ENCODE results near the gene KCNAB2.

The KCNAB2 gene

DNA sequence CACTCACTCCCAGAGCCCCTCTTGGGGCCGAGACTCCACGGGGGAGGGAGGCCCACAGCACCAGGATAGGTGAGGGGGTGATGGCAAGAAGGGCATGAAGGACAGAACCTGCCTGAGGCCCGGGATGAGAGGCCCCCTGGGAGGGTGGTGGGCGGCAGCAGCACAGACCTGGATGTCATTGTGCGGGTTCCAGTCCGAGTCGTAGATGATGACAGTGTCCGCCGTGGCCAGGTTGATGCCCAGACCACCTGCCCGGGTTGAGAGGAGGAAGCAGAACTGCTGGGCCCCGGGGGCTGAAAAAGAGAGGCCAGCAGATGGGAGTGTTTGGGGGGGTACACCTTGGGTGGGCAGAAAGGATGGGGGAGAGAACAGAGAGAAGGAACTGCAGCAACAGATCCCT is 84.3 kb downstream of the KCNAB2 start:
- peaks cover 5% of the 10 kb centered on the region for H3K4me1 ChIP-seq (ENCODE audit: low read depth, poor library complexity, severe bottlenecking)
- no peaks in the 10 kb centered on the region for H4K20me1 ChIP-seq (ENCODE audit: insufficient read depth)
- no peak overlapping the region for H3K9ac ChIP-seq
- no peak overlapping the region for H3K4me2 ChIP-seq
- no peaks in the 10 kb centered on the region for H3K36me3 ChIP-seq (ENCODE audit: insufficient read depth)
- no peak overlapping the region for H3K4me3 ChIP-seq (IDR thresholded peaks at IDR 0.05; ENCODE audit: insufficient read depth, low read depth, low read length)
- H3K27me3 ChIP-seq (ENCODE audit: insufficient read depth, low read depth): peaks cover 80% of the 10 kb centered on the region
- TF ChIP-seq, protein P1, sequence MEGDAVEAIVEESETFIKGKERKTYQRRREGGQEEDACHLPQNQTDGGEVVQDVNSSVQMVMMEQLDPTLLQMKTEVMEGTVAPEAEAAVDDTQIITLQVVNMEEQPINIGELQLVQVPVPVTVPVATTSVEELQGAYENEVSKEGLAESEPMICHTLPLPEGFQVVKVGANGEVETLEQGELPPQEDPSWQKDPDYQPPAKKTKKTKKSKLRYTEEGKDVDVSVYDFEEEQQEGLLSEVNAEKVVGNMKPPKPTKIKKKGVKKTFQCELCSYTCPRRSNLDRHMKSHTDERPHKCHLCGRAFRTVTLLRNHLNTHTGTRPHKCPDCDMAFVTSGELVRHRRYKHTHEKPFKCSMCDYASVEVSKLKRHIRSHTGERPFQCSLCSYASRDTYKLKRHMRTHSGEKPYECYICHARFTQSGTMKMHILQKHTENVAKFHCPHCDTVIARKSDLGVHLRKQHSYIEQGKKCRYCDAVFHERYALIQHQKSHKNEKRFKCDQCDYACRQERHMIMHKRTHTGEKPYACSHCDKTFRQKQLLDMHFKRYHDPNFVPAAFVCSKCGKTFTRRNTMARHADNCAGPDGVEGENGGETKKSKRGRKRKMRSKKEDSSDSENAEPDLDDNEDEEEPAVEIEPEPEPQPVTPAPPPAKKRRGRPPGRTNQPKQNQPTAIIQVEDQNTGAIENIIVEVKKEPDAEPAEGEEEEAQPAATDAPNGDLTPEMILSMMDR (conservative IDR thresholded peaks at IDR 0.05; ENCODE audit: low read depth, low read length): no peak
- H2AFZ ChIP-seq (ENCODE audit: low read depth): no peak overlapping the region
- no peaks in the 10 kb centered on the region for H3K79me2 ChIP-seq (ENCODE audit: insufficient read depth, low read depth)
- no peak overlapping the region for H3K27ac ChIP-seq

DNA sequence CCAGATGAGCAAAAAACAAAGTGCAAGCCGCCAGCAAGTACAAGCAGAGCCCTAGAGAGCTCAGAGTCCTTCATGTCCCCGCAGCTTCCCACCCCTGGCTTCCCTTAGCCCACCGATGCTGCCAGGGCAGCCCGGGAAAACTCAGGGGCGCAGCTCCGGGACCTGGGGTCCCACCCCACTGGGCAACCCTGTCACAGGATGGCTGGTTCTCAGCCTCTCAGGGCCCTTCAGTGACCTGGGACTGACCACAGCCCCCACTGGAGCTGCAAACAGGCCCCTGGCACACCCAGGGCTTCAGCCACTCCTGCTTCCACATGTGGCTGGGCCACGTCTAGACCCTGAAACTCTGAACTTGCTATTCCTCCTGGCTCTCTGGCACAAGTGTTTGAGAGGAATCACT is 84.9 kb downstream of the KCNAB2 start:
- no peaks in the 10 kb centered on the region for H3K79me2 ChIP-seq (ENCODE audit: insufficient read depth, low read depth)
- no peaks in the 10 kb centered on the region for H3K36me3 ChIP-seq (ENCODE audit: insufficient read depth)
- H3K9ac ChIP-seq: no peak overlapping the region
- H2AFZ ChIP-seq (ENCODE audit: low read depth): no peak overlapping the region
- no peak overlapping the region for H3K27ac ChIP-seq
- peaks cover 5% of the 10 kb centered on the region for H3K4me1 ChIP-seq (ENCODE audit: low read depth, poor library complexity, severe bottlenecking)
- no peak overlapping the region for H3K4me3 ChIP-seq (IDR thresholded peaks at IDR 0.05; ENCODE audit: insufficient read depth, low read depth, low read length)
- peaks cover 80% of the 10 kb centered on the region for H3K27me3 ChIP-seq (ENCODE audit: insufficient read depth, low read depth)
- no peaks in the 10 kb centered on the region for H4K20me1 ChIP-seq (ENCODE audit: insufficient read depth)
- TF ChIP-seq, protein P1 (conservative IDR thresholded peaks at IDR 0.05; ENCODE audit: low read depth, low read length): no peak
- no peak overlapping the region for H3K4me2 ChIP-seq

GRCh38 chr1:6131561-6131960 is 85.9 kb downstream of the KCNAB2 start:
- Histone ChIP-seq H3K79me2 (ENCODE audit: insufficient read depth, low read depth) (no peaks in the 10 kb centered on the region), H3K36me3 (ENCODE audit: insufficient read depth) (no peaks in the 10 kb centered on the region), H3K4me2 (no peak overlapping the region), H3K4me1 (ENCODE audit: low read depth, poor library complexity, severe bottlenecking) (peaks cover 5% of the 10 kb centered on the region), H3K27me3 (ENCODE audit: insufficient read depth, low read depth) (peaks cover 80% of the 10 kb centered on the region), H3K4me3 (IDR thresholded peaks at IDR 0.05; ENCODE audit: insufficient read depth, low read depth, low read length) (no peak overlapping the region), H3K27ac (no peak overlapping the region), H2AFZ (ENCODE audit: low read depth) (no peak overlapping the region), H3K9ac (no peak overlapping the region), H4K20me1 (ENCODE audit: insufficient read depth) (no peaks in the 10 kb centered on the region)
- TF ChIP-seq, protein P1 (conservative IDR thresholded peaks at IDR 0.05; ENCODE audit: low read depth, low read length): no peak

GRCh38 chr1:6133146-6133895 is 87.6 kb downstream of the KCNAB2 start:
- H3K4me2 ChIP-seq: no peak overlapping the region
- H3K9ac ChIP-seq: no peak overlapping the region
- H4K20me1 ChIP-seq (ENCODE audit: insufficient read depth): no peaks in the 10 kb centered on the region
- H3K4me3 ChIP-seq (IDR thresholded peaks at IDR 0.05; ENCODE audit: insufficient read depth, low read depth, low read length): no peak overlapping the region
- no peaks in the 10 kb centered on the region for H3K36me3 ChIP-seq (ENCODE audit: insufficient read depth)
- no peak overlapping the region for H2AFZ ChIP-seq (ENCODE audit: low read depth)
- TF ChIP-seq, protein P1 (conservative IDR thresholded peaks at IDR 0.05; ENCODE audit: low read depth, low read length): no peak
- no peak overlapping the region for H3K27ac ChIP-seq
- H3K27me3 ChIP-seq (ENCODE audit: insufficient read depth, low read depth): peaks cover 88% of the 10 kb centered on the region
- no peaks in the 10 kb centered on the region for H3K4me1 ChIP-seq (ENCODE audit: low read depth, poor library complexity, severe bottlenecking)
- H3K79me2 ChIP-seq (ENCODE audit: insufficient read depth, low read depth): no peaks in the 10 kb centered on the region

Data from KMS-11 (cell line).